ENCODE results near the gene KIF26B.

The KIF26B gene

GRCh38 chr1:245184779-245185178 lies 30.0 kb downstream of the KIF26B start:
- in situ Hi-C loops (cut with HindIII; ENCODE audit: low sequenced_read_pairs): no loop called here
- no peak for DNase-seq (ENCODE audit: low read depth)
- H3K4me3 ChIP-seq (ENCODE audit: low read depth, low read length): no peak overlapping the region
- TF ChIP-seq CTCF (IDR thresholded peaks at IDR 0.05; ENCODE audit: low read depth, low read length, missing control alignments): no peak

GRCh38 chr1:245188403-245188802 lies 33.6 kb downstream of the KIF26B start:
- H3K4me3 ChIP-seq (ENCODE audit: low read depth, low read length): no peak overlapping the region
- DNase-seq (ENCODE audit: low read depth): no peak
- no peak for TF ChIP-seq CTCF (IDR thresholded peaks at IDR 0.05; ENCODE audit: low read depth, low read length, missing control alignments)
- in situ Hi-C loops (cut with HindIII; ENCODE audit: low sequenced_read_pairs): no loop called here

GRCh38 chr1:245195398-245195797 lies 40.6 kb downstream of the KIF26B start:
- in situ Hi-C loops (cut with HindIII; ENCODE audit: low sequenced_read_pairs): no loop called here
- DNase-seq (ENCODE audit: low read depth): no peak

DNA sequence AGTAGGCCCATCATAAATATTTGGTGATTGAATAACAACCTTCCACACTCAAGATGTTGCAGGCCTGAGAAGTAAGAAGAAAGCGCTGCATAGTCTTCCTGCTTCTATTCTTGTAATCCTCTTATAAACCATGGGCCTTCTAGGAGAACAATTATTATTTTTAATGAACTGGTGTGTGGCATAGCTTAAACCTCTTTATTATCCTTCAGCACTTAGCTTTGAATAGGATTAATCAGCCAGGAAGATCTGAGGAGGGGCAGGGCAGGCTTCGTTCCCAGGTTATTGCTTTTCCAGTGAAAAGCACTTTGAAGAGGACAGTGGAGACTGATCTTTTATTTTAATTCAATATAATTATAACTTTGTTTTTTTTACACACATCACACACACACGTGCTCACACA lies 42.3 kb downstream of the KIF26B start:
- no peak overlapping the region for H3K4me3 ChIP-seq (ENCODE audit: low read depth, low read length)
- in situ Hi-C loops (cut with HindIII; ENCODE audit: low sequenced_read_pairs): no loop called here
- no peak for DNase-seq (ENCODE audit: low read depth)
- TF ChIP-seq CTCF (IDR thresholded peaks at IDR 0.05; ENCODE audit: low read depth, low read length, missing control alignments): no peak

More at GRCh38 chr1:245195398-245195797, 40.6 kb downstream of the KIF26B start:
- H3K4me3 ChIP-seq (ENCODE audit: low read depth, low read length): no peak overlapping the region
- TF ChIP-seq CTCF (IDR thresholded peaks at IDR 0.05; ENCODE audit: low read depth, low read length, missing control alignments): no peak

- no peak overlapping the region for H3K4me3 ChIP-seq (ENCODE audit: low read depth, low read length)
- no peak for DNase-seq (ENCODE audit: low read depth)
- in situ Hi-C loops (cut with HindIII; ENCODE audit: low sequenced_read_pairs): no loop called here
- no peak for TF ChIP-seq CTCF (IDR thresholded peaks at IDR 0.05; ENCODE audit: low read depth, low read length, missing control alignments)
Observed at GRCh38 chr1:245197911-245198379, 43.2 kb downstream of the KIF26B start.

DNA sequence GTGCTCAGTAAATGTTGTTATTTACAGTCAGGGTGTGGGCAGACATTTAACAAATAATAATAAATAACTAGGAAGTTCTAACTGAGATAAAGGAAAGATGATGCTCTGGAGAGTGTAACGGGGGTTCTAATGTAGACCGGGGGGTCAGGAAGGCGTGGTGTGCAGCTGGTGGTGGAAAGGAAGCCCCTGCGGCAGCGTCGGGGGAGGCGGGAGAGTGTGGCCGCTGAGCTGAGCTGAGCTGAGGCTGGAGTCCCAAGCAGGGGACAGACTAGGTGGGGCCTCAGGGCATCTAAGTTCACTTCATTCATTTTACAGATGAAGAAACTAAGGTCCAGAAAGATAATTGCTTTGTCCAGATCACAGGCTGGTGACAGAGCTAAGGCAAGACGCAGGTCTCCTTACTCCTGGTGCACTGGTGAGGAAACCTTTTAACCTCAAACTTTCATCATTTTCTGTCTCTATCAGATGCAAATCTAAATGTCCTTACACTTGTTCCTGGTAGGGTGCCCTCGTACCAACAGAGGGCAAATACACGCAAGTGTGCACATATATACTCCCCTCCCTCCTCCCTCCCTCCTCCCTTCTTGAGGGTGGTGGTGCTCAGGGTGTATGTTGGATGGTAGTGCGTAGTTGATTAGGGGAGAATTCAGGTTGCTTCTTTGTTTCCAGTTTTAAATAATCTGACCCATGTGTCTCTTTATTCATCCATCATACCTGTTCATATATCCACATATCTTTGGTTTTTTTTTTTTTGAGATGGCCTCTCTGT lies 44.1 kb downstream of the KIF26B start:
- in situ Hi-C loops (cut with HindIII; ENCODE audit: low sequenced_read_pairs): no loop called here
- no peak overlapping the region for H3K4me3 ChIP-seq (ENCODE audit: low read depth, low read length)
- TF ChIP-seq CTCF (IDR thresholded peaks at IDR 0.05; ENCODE audit: low read depth, low read length, missing control alignments): no peak
- DNase-seq (ENCODE audit: low read depth): no peak

Measured in astrocyte of the cerebellum (primary cell).